ENCODE data around the gene CLCN3. TPM values are rescaled to one million over a fixed set of nuclear protein-coding genes. Genes with fewer than 3 reads are reported as not detected.
A peak's percentile ranks its signal among the peaks of the same experiment; 100 is the strongest.

CLCN3 gene
- total RNA-seq, 1 experiment from 2014 or later = 16.9 TPM

DNA sequence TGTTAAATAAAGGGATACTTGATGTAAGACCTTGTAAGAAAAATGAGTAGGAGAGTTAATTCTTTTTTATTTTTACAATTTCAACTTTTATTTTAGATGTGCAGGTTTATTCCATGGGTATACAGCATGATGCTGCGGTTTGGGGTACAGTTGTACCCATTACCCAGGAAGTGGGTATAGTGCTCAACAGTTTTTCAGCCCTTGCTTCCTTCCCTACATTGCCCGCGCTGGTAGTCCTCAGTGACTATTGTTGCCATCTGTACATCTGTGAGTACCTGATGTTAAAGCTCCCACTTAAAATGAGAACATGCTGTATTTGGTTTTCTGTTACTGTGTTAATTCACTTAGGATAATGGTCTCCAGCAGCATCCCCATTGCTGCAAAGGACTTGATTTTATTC lies 9.7 kb downstream of the CLCN3 start:
- ATAC-seq (no peak), DNase-seq (no peak)
- Histone ChIP-seq H2AFZ (ENCODE audit: low read length) (no peak overlapping the region), H3K27ac (ENCODE audit: low read length) (no peak overlapping the region), H3K27me3 (ENCODE audit: low read length) (no peaks in the 10 kb centered on the region), H3K4me1 (ENCODE audit: insufficient read depth, low read length) (peaks cover 9% of the 10 kb centered on the region), H3K36me3 (ENCODE audit: low read depth, low read length) (no peaks in the 10 kb centered on the region), H4K20me1 (ENCODE audit: low read length) (no peaks in the 10 kb centered on the region), H3K9me3 (ENCODE audit: low read length) (no peaks in the 10 kb centered on the region), H3K4me3 (ENCODE audit: low read length) (no peak overlapping the region), H3F3A (ENCODE audit: low read length, unreplicated experiment) (no peaks in the 10 kb centered on the region), H3K79me2 (ENCODE audit: low read length) (peaks cover 30% of the 10 kb centered on the region), H3K9ac (ENCODE audit: low read length) (no peak overlapping the region), H3K9me2 (replicated peaks; ENCODE audit: low read length) (no peaks in the 10 kb centered on the region), H3K4me2 (ENCODE audit: low read length) (no peak overlapping the region)
- TF ChIP-seq CTCF (conservative IDR thresholded peaks at IDR 0.05; ENCODE audit: low read depth, low read length) = no peak
- no peak for TF ChIP-seq EZH2phosphoT487 (IDR thresholded peaks at IDR 0.05; ENCODE audit: borderline replicate concordance, low read length)
- no peak for TF ChIP-seq EZH2 (IDR thresholded peaks at IDR 0.05; ENCODE audit: low read length, unreplicated experiment)
- intact Hi-C loops (cut with micrococcal nuclease) = no loop called here
- BruUV-seq (replicated peaks) = no TSS peak
- ChIA-PET POLR2A (ENCODE audit: unreplicated experiment) (no interaction called here), CTCF (no interaction called here)

- H2AFZ ChIP-seq (ENCODE audit: low read length) = no peak overlapping the region
- CTCF ChIA-PET = no interaction called here
- no peak overlapping the region for H3K9ac ChIP-seq (ENCODE audit: low read length)
- H3K9me3 ChIP-seq (ENCODE audit: low read length) = no peaks in the 10 kb centered on the region
- no peak overlapping the region for H3K27ac ChIP-seq (ENCODE audit: low read length)
- H3K27me3 ChIP-seq (ENCODE audit: low read length) = no peaks in the 10 kb centered on the region
- no peak for ATAC-seq
- intact Hi-C loops (cut with micrococcal nuclease) = no loop called here
- no peaks in the 10 kb centered on the region for H4K20me1 ChIP-seq (ENCODE audit: low read length)
- 0 out of 2 replicates have a peak, but pooled peaks cover 13% of the 10 kb centered on the region for H3K79me2 ChIP-seq (ENCODE audit: low read length)
- TF ChIP-seq CTCF (conservative IDR thresholded peaks at IDR 0.05; ENCODE audit: low read depth, low read length) = no peak
- TF ChIP-seq EZH2phosphoT487 (IDR thresholded peaks at IDR 0.05; ENCODE audit: borderline replicate concordance, low read length) = no peak
- TF ChIP-seq EZH2 (IDR thresholded peaks at IDR 0.05; ENCODE audit: low read length, unreplicated experiment) = no peak
- POLR2A ChIA-PET (ENCODE audit: unreplicated experiment) = no interaction called here
- H3F3A ChIP-seq (ENCODE audit: low read length, unreplicated experiment) = no peaks in the 10 kb centered on the region
- H3K4me3 ChIP-seq (ENCODE audit: low read length) = no peak overlapping the region
- H3K4me1 ChIP-seq (ENCODE audit: insufficient read depth, low read length) = peaks cover 9% of the 10 kb centered on the region
- H3K36me3 ChIP-seq (ENCODE audit: low read depth, low read length) = no peaks in the 10 kb centered on the region
- no peak overlapping the region for H3K4me2 ChIP-seq (ENCODE audit: low read length)
- no peak for DNase-seq
- no TSS peak for BruUV-seq (replicated peaks)
- H3K9me2 ChIP-seq (replicated peaks; ENCODE audit: low read length) = no peaks in the 10 kb centered on the region
Observed at GRCh38 chr4:169632896-169633295, 12.5 kb downstream of the CLCN3 start.

- peak overlapping the region; percentile 42 for H3K4me2 ChIP-seq (ENCODE audit: low read length)
- peaks cover 9% of the 10 kb centered on the region for H3K4me1 ChIP-seq (ENCODE audit: insufficient read depth, low read length)
- H3K27ac ChIP-seq (ENCODE audit: low read length) = peak overlapping the region; percentile 16; the same call in 1 of the 2 replicates
- 0 out of 2 replicates have a peak, but pooled peaks cover 7% of the 10 kb centered on the region for H3K79me2 ChIP-seq (ENCODE audit: low read length)
- ATAC-seq = peak; percentile 80
- no peaks in the 10 kb centered on the region for H3K27me3 ChIP-seq (ENCODE audit: low read length)
- ChIA-PET CTCF (no interaction called here), POLR2A (ENCODE audit: unreplicated experiment) (no interaction called here)
- H3K9me3 ChIP-seq (ENCODE audit: low read length) = no peaks in the 10 kb centered on the region
- no peaks in the 10 kb centered on the region for H3K9me2 ChIP-seq (replicated peaks; ENCODE audit: low read length)
- TF ChIP-seq EZH2 (IDR thresholded peaks at IDR 0.05; ENCODE audit: low read length, unreplicated experiment) (no peak), CTCF (conservative IDR thresholded peaks at IDR 0.05; ENCODE audit: low read depth, low read length) (no peak), EZH2phosphoT487 (IDR thresholded peaks at IDR 0.05; ENCODE audit: borderline replicate concordance, low read length) (no peak)
- intact Hi-C loops (cut with micrococcal nuclease) = loop anchor here (1.0 to 2.0 kb wide), 2 partner anchors 14 to 24 kb away; partner anchors contain the start of gene CLCN3
- DNase-seq = peak; percentile 87
- H3F3A ChIP-seq (ENCODE audit: low read length, unreplicated experiment) = no peaks in the 10 kb centered on the region
- H3K36me3 ChIP-seq (ENCODE audit: low read depth, low read length) = no peaks in the 10 kb centered on the region
- no peak overlapping the region for H3K9ac ChIP-seq (ENCODE audit: low read length)
- H2AFZ ChIP-seq (ENCODE audit: low read length) = no peak overlapping the region
- no TSS peak for BruUV-seq (replicated peaks)
- H4K20me1 ChIP-seq (ENCODE audit: low read length) = no peaks in the 10 kb centered on the region
- H3K4me3 ChIP-seq (ENCODE audit: low read length) = no peak overlapping the region
Observed at GRCh38 chr4:169634975-169635374, 14.6 kb downstream of the CLCN3 start.
